GM21360 (cell line): ENCODE data around the gene TSTD2.
A peak's percentile ranks its signal among the peaks of the same experiment; 100 is the strongest.

Experiments used
- ATAC-seq: cut with Tn5 transposase; IDR thresholded peaks from one replicate; pipeline ENCODE4 v1.9.1; 2021; ENCODE audit warnings: mild to moderate bottlenecking, moderate library complexity; ENCODE audit not compliant: unreplicated experiment

The TSTD2 gene

DNA sequence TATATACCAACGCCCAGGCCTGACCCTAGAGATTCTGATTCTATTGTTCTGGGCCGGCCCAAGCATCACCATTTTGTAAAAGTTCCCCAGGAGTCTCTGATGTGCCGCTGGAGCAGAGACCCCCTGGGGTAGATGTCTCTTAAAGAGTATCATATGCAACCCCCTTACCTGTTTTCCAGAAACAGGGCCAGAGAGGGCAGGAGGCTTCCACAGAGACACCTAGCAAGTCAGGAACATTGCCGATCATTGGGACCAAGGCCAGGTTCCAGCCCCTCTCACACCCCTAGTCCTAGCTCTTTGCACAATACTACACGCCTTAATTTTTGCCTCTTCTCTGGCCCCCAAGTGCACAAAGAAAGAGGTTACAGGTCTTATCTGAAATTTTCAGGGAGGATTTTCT lies 67.9 kb downstream of the TSTD2 start:
- no peak for ATAC-seq

DNA sequence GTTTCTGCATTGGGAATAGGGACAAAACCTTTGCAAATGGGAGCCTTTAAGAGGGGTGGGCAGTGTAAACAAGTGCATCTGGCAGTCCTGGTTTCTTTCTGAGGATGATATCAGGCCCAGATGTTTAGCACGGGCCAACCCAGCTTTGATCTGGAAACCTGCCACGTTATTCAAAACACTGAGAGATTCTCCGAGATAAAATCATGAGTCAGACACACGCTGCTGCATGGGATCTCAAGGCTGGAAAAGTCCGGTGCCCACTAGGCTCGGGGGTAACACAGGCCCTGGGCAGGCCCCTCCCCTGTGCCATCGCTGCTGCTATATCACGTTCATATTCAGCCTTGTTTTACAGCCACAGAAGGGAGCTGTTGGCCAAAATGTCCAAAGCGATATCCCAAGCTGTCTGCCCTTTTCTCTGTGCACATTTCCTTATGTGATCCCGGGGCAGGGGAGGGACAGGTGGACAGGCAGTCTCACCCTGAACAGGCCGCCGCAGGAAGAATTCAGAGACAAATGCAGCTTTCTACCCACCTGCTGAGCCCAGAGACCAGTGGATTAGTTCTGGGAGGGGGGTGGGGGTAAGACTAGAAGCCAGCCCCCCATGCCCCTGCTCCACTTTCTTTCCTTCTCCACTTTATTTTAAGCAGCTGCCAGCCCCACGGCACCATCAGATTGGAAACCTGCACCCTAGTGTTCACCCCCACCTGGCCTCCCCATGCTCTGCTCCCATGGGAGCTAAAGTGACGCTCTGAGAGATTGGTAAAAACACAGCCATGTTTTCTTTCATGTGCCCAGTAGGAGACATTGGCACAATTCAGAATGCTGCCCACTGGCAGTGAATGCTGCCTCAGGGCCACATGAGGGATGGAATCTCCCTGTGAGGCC lies 68.6 kb downstream of the TSTD2 start:
- no peak for ATAC-seq

DNA sequence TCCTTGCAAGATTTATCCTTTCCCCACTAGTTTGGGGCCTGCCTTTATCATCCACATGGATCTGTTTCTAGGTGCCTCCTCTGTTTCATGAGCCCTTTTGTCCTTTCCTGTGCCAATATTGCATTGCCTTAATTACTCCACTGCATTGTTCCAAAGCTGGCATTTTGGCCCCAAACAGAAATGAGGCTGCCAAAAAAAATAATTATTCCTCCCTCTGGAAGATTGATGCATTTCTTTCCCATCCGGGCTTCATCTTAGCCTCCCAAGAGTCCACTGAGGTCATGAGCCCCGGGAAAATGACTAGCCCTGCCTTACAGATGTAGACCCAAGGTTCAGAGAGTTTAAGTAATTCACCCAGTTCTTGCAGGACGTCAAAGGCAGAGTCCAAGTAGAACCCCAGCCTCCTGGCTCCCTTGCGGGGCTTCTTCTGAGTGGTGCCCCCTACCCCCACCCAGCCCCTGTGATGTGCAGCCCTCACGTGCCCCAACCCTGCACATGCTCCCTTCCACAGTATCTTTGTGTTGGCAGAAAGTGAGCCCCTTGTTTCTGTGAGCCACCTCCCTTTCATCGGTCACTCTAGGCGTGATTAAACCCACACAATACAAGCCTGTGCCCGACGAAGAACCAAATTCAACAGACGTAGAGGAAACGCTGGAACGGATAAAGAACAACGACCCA lies 69.6 kb downstream of the TSTD2 start:
- no peak for ATAC-seq

DNA sequence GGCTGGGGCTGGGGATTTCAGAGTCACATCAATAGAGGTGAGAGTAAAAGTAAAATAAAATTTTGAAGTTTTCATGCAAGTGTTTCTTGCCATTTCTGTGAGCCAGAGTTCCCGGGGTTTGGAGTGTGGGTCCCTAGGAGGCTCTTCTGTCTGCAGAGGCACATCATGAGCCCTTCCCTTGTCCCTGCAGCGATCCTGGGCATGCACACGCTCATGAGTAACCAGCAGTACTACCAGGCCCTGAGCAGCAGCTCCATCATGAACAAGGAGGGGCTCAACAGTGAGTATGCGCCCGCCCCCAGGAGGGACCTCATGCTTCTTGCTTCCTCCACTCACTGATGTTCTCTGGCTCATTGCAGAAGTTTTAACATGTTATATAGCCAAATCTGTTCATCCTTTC lies 70.6 kb downstream of the TSTD2 start:
- no peak for ATAC-seq

DNA sequence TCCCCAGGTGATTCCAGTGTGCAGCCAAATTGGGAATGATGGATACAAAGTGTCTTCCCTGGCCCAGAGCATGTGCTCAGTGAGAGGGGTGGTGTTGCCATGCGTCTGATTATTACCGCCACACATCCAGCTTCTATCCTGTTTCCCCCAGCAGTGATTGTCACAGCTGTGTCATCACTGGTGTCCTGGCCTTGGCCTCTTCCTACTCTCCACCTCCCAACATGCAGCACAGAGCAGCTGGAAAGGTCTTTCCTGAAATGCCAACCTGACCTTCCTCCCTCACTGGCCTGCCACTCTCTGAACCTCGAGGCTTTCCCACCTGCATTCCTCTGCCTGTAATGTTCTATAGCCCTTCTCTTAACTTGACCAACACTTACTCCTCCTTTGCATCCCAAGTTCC lies 71.7 kb downstream of the TSTD2 start:
- no peak for ATAC-seq

DNA sequence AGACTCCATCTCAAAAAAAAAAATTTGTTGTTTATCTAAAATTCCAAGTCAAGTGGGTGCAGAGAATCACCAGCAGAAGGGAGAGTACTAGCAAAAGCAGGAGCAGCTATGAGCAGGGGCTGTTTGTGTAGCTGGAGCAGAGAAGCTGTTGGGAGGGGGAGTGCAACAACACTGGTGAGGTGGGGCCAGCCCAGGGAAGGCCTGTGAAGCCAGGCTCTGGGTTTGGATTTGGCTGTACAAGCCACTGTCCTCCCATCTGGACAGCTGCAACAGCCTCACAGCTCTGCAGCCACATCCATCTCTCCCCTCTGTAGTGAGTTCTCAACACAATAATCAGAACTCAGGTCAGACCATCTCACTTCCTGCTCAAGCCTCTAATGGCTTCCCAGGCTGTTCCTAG lies 72.3 kb downstream of the TSTD2 start:
- no peak for ATAC-seq

DNA sequence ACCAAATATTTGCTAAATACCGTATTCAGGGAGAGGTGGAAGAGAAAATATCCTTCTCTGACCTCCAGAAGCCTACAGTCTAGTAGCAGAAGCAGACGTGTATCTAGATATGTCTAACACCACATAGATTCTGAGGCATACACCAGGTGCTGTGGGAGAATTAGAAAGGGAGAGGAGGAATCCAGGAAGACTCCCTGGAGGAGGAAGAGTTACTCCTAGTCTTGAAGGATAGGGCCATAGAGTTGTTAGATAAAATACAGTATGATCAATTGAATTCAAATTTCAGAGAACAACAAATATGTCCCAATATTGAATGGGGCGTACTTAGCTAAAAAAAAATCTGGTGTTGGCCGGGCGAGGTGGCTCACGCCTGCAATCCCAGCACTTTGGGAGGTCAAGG lies 73.0 kb downstream of the TSTD2 start:
- ATAC-seq: no peak

DNA sequence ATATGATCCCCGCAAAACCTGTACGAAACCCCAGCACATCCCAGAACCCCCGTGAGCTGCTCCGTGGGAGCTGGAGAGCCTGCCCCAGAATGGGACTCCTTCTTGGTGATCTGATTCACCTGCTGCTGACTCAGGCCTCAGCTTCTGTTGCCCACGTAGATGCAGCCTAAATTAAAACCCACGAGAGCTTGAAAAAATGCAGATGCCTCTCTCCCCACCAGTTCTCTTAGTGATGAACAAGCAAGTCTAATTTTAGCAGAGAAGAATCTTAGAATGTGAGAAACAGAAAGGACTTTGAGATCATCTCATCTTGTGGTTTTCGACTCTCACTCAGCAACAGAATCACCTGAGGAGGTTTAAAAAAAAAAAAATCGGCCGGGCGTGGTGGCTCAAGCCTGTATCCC lies 74.1 kb downstream of the TSTD2 start:
- peak; percentile 78 for ATAC-seq

DNA sequence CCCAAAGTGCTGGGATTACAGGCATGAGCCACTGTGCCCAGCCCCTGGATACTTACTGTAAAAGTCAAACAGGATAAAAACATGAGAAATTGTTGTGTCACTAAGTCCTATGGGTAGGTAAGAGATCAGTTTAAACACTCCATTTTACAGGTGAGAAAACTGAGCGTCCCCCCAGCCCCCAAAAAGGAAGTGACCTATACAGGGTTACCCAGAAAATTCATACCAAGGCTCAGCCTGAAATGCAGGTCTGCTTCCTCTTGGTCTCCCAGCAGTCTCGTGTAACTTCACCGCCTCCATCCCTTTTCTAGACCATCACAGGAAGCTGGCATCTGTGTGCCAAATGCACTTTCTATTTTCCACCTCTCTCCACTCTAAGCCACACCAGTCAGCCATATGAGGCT lies 74.5 kb downstream of the TSTD2 start:
- ATAC-seq: peak; percentile 29

DNA sequence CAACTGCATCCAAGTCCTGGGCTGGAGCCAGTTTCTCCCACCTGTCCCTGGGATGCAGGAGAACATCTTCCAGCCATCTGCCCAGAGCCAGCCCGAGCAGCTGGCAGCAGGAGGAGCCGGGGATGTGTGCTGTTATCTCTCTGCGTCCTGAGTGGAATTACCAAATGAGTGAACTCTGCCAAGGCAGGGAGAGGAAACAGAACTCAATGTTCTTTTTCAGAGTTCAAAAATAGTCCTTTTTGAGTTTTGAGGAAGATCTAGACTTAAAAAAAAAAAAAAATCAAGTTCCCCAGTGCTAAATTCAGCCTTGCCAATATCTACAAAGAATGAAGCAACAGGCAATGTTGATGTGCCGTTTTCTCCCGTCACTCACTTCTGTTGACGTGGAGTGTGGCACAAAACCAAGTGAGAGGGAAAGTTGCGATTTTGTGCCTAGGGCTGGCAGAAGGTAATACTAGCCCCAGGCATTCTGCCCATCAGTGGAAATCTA lies 75.5 kb downstream of the TSTD2 start:
- ATAC-seq: no peak

DNA sequence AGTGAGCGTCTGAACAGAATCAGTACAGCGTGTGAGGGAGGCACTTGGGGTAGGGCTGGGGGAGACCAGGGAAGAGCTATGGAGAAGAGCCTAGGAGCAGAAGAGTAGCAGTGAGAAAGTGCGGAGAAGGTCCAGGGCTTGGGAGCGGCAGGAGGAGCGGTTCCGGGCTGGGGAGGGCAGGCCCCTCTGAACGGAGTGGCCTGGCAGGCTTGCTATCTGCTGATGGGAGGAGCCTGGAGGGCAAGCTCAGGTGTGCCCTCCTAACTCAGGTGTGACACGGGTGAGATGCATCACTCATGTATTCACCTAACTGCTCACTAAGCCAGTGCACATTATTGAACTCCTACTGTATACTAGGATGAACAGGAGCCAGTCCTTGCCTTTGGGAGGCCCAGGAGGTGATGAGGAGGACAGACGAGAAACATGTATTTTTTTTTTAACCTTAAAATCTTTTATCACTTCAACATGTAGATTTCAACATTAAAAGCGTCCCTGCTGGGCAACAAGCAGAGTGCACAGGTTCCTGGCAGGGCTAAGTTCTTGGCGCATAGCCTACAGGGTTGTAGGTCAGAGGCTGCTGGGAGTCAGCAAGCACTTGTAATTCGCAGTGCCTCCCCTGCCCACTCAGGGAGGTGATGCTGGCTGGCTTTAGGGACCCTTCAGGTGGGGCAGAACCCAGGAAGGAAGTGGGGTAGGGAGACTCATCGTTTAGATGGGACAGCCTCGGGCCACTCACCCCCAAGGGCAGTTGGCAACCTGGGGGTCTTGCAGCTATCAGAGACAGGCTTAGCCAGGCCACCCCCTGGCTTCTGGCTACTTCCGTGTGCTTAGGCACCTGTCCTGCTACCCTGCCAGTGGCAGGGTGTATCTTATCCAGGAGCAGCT lies 76.2 kb downstream of the TSTD2 start:
- no peak for ATAC-seq

DNA sequence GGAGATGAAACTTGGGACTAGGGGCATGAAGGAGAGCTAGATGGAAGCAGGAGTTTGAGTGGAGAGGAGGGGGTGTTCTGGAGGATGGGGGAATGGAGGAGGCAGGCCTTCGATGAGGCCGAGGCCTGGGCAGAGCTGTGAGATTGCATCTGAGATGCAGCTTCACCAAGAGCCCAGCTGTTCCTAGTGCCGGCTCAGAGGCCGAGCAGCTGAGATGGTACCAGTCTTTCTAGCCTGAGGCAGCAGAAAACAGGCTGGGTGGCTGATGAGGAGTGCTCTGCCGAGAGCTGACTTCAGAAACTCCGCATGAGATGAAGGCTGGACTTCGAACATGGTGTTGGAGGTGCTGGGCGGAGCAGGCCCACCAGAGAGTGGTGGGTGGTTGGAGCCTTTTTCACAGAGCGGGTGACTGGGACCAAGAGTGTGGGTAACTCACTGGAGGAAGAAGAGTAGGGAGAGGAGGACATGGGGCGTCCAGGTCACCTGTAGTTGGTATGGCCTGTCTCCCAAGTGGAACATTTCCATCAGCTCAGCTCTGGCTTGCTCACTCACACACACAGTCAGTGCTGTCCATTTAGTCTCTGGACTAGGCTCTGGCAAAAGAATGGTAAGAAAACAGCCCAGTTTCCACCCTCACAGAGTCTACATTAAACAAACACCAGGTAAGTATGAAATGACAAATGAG lies 77.0 kb downstream of the TSTD2 start:
- ATAC-seq: no peak

DNA sequence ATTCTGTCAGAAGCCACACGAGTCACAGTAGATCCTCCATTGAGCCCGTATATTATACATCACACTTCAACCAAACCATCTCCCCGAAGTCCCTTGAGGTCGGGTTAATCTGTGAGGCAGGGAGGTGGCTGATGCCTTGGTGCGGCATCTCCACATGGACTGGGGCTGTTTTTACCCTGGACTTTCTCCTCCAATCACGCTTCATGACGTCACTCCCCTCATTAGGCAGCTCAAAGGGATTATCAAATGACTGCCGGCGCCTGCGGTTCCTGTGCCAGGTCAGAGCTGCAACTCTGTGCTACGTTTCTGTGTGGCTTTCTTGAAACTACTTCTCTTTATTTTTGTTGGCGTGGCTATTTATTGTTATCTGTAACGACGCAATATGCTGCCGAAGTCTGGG lies 78.0 kb downstream of the TSTD2 start:
- no peak for ATAC-seq

DNA sequence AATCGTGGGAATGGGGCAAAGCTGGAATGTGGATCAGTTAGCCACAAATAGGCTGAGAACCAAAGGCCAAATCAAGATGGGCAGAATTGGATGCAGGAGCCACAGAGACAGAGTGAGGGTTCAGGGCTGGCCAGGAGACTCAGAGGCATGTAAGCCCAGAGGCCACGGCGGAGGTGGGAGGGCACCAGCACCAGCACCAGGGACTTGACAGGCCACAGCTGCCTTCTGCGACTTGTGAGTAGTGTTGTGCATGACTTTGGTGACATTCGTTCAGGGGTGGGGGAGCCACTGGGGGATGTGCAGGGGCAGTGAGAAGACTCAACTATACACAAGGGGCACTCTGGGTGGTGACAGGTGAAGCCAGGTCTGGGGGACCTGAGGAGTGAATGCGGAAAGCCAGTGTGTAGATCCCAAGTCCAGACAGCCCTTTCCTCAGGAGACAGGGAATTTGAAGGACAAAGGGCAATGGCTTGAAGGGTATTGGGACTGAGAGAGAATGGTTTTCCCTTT lies 78.5 kb downstream of the TSTD2 start:
- no peak for ATAC-seq

DNA sequence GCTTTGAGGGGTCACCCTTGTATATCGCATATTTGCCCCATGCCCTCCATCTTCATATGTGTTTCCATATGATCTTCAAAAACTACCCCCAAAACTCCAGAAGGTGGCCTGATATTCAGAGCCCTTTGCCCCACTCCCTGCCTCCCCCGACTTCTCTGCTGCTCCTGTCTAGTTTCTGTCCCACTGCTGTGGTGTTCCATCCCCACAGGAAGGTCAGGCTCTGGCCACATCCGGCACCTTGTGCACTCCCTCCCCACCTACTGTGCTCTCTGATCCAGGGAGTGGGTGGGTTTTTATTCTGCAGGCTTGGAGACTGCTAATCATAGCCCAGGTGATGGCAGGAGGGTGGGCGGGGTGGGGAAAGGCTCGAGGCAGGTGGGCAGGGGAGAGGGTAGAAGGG lies 79.3 kb downstream of the TSTD2 start:
- ATAC-seq: no peak

DNA sequence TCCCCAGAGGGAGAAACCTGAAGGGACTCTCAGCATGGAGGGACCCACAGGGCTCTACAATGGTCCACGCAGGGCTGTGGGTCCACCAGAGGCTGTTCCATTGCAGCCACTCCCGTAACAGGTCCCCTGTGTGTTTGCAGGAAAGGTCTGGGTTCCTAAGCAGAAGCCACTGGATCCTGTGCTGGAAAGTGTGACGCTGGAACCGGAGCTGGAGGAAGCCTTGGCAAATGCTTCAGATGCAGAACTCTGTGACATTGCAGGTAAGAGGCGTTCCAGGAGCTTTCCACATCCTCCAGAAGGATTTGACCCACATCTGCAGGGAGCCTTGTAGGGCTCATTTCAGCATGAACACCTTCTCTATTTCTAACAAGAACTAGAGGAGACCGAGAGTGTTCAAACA lies 80.0 kb downstream of the TSTD2 start:
- ATAC-seq: no peak

DNA sequence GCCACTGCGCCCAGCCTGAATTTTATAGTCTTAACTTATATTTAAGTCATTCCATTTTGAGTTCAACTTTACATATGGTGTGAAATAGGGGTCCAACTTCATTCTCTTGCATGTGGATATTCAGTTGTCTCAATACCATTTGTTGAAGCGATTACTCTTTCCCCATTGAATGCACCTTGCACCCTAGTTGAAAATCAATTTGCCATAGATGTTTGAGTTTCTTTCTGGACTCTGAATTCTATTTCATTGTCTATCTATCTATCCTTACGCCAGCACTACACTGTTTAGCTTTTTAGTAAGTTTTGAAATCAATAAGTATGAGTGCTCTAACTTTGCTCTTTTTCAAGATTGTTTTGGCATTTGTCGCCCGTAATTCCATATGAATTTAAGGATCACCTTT lies 81.9 kb downstream of the TSTD2 start:
- ATAC-seq: no peak

DNA sequence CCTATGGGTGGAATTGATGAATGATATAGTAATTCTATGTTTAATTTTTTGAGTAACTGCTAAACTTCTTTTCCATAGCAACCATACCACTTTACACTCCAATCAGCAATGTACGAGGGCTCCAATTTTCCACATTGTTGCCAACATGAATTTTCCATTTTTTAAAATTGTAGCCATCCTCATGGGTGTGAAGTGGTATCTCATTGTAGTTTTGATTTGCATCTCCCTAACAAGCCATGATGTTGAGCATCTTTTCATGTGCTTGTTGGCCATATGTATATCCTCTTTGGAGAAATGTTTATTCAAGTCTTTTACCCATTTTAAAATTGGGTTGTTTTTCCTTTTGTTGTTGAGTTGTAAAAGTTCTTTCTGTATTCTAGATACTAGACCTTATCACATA lies 82.8 kb downstream of the TSTD2 start:
- no peak for ATAC-seq
